HG03457 (cell line): ENCODE measurements around the gene CENPN.

Experiments
- ATAC-seq: cut with Tn5 transposase; IDR thresholded peaks from one replicate; pipeline ENCODE4 v1.9.1; 2021; ENCODE audit warnings: moderate number of reproducible peaks; ENCODE audit not compliant: unreplicated experiment

The CENPN gene

DNA sequence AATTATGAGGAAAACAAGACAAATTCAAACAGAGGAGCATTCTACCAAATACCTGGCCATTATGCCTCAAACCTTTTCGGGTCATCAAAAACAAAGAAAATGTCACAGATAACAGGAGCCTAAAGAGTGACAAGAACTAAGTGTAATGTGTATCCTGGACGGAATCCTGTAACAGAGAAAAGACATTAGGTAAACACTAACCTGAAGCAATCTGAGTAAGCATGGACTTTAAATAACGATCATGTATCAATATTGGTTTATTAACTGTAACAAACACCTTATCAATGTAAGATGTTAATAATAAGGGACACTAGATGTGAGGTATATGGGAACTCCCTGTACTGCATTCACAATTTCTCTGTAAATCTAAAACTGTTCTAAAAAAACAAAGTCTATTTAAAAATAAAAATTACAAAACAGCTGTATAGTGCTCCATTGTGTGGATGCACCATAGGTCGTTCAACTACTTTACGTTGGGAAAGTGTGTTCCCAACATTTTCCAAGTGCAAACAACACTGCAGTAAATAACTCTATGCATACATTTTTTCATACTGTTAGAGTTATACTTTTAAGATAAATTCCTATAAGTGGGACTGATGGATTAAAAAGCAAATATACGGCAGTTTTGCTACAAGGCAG, 15.1 kb upstream of the CENPN start:
- ATAC-seq = no peak

DNA sequence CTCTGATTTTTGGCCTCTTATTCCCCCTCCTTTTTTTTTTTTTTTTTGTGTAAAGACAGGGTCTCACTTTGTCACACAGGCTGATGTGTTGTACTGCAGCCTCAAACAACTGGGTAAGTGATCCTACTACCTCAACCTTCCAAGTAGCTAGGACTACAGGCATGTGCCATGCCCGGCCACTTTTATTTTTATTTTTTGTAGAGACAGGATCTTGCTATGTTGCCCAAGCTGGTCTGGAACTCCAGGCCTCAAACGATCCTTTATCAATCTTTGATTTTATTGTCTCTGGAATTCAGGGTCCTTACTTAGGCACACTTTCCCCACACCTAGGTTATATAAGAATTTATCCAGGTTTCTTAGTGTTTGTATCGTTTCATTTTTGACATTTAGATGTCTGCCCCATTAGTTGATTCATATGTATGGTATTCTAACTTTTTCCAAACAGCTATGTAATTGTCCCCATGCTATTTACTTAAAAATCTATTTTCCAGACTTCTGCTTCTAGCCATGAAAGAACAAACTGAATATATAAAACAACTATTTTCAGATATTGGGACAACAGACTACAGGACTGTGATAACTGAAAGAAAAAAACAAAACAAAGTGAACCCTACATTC, 14.2 kb upstream of the CENPN start:
- ATAC-seq = no peak

DNA sequence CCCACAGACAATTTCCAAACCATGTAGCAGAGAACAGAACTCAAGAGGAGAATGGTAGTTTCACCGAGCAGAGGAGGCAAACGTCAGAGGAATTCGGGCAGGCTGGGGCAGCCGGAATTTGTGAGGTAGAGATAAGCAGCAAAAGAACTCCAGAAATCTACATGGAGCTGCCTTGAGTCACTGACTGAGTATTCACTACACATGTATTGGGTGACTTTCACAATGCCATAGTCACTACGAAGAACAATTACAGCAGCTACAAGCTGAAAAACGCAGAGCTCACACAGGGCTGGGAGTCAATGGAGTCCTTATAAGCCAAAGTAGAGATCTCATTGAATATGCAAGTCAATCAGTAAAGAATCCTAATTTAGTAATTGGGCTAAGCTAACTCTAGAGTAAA, 13.7 kb upstream of the CENPN start:
- ATAC-seq = no peak

DNA sequence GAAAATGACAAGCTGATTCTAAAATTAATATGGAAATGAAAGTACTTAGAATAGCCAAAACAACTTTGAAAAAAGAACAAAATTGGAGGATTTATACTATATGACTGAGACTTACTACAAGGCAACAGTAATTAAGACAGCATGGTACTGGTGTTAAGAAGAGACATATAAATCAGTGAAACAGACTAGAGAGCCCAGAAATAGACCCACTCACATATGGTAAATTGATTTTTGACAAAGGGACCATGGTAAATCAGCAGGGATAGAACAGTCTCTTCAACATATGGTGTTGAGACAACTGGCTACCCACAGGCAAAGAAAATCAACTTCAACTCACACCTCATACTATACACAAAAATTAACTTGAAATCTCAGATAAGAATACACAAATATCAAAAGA, 13.2 kb upstream of the CENPN start:
- no peak for ATAC-seq

DNA sequence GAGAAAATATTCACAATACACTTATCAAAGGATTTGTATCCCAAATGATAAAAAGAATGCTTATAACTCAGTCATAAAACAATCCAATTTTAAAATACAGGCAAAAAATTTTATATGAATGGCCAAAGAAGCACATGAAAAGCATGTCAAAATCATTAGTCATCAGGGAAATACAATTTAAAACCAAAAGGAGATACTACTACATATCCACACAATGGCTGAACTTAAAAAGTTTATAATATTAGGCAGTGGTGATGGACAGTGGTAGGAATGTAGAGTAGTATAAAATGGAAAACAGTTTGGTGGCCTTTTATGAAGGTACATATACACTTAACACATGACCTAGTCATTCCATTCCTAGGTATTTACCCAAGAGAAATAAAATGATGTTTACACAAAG, 12.6 kb upstream of the CENPN start:
- ATAC-seq = no peak

DNA sequence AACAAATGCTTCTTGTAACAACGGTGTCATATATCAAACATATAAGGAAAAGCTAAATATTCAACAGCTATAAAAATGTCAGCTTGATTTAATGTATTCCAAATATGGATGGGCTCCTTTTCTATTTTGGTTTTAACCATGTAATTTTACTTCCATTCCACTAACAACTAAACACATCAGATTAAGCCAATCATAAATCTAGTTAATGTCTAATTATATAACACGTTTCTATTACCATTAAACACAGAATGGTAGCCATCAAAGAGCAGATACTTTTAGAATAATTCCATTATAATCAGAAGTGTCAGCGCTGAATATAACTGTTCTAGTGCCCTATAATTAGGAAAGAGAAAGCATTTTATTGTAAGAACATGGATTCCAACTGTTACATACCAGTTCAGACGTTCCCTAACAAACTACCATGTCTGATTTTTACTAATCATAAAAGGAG, 10.3 kb upstream of the CENPN start:
- no peak for ATAC-seq

DNA sequence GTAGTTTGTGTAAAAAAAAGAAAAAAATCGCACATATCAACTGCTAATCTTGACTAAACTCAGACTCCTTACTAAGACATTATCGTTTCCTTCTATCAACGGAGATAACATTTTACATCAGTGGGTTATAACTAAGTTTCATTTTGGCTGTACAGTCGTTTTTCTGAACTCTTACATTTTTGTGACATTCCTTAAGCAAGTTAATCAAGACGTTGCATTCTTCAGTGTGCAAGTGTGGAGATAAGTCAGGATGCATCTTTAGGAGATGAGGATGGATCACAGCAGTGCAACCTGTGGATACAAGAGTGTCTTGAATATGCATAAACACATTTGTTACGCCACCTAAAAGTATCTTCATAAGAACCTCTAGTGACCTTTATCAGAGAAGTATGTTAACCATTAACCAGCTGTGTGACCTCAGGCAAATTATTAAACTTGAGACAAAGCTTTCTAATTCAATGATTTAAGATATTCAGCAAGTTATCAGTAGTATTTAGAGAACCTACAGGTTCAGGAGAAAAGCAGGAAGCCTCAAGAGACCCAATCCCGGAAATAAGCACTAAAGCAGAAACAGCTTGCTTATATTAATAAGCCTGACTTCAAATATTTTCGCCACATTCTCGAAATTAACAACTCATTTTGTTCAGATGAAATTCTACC, 9.7 kb upstream of the CENPN start:
- no peak for ATAC-seq

DNA sequence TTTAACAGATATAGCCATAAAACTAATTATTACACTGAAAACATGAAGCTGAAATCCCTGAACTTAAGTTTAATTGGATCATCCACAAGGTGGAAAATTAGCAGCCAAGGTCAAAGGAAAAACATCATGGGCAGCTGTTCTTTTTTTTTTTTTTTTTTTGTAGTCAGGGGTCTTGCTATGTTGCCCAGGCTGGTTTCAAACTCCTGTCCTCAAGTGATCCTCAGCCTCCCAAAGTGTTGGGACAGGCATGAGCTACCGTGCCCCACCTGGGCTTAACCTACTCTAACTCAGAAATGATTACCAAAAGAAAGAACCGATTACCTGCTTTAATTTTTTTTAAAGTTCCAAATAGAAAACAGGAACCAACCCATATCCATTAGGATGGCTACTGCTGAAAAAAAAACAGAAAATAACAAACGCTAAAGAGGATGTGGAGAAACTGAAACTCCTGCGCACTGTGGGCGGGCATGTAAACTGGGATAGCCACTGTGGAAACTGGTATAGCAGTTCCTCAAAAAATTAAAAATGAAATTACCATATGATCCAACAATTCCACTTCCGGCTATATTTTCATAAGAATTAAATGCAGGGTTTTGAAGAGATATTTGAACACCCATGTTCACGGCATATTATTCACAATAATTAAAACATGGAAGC, 8.9 kb upstream of the CENPN start:
- ATAC-seq = no peak

DNA sequence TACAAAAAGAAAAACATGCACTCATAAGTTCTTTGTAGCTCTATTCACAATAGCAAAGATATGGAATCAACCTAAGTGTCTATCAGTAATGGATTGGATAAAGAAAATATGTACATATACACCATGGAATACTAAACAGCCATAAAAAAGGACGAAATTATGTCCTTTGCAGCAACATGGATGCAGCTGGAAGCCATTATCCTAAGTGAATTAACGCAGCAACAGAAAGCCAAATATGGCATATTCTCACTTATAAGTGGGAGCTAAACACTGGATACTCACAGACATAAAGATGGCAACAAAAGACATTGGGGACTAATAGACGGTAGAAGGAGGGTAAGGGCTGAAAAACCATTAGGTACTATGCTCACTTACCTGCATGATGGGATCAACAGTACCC, 6.1 kb upstream of the CENPN start:
- no peak for ATAC-seq

DNA sequence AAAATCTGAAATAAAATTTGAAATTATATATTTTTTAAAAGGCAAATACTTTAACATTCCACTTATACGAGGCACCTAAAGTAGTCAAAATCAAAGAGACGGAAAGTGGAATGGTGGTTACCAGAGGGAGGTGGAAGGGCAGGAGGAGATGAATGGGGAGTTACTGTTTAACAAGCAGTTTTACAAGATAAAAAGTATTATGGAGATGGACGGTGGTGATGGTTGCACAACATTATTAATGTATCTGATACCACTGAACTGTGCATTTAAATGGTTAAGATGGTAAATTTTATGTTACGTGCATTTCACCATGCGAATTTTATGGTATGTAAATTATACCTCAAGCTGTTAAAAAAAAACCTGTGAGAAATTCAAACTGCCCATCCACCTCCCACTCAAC, 5.7 kb upstream of the CENPN start:
- ATAC-seq = no peak

DNA sequence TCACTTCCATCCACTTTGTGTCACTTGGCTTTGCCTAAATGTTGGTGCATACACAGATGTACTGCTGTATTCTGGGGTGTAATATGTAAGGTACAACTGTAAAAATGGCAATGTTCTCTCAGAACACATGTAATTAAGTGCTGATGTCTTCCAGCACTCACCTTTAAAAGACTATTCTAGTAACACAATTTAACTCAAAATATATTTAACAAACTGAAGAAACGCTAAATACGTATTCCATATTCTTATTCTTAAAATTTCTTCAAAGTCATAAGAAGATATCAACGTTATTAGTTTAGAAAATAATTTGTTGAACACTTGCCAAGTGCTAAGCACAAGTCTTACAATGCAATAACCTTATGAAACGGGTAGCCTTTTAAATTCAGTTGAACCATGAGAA, 4.0 kb upstream of the CENPN start:
- no peak for ATAC-seq

DNA sequence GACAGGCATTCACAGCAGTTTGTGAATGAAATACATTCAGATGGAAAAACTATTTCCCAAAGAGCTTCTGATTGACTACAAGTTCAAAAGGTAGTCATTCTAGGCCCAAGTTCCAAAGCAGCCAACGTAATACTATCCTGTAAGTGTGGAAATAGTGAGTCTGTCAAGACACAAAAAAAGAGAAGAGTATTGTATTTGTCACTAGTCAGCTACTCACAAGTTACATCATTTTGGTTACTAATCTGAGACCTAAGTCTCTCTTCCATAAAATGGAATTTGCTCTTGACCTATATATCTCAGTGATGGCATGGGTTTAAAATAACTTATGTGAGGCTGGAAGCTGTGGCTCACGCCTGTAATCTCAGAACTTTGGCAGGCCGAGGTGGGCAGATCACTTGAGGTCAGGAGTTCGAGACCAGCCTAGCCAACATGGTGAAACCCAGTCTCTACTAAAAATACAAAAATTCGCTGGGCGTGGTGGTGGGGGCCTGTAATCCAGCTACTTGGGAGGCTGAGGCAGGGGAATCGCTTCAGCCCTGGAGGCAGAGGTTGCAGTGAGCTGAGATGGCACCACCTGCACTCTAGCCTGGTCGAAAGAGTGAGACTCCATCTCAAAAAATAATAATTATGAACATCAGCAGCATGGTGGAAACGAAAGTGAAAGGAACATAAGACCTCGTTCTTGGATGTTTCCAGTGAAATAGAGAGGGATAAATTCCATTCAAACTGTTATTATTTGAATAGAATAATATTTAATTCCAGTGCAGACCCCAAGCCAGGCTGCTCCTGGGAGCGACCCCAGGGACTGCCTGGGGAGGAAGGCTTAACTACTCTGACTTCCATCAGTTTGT, 3.2 kb upstream of the CENPN start:
- no peak for ATAC-seq

DNA sequence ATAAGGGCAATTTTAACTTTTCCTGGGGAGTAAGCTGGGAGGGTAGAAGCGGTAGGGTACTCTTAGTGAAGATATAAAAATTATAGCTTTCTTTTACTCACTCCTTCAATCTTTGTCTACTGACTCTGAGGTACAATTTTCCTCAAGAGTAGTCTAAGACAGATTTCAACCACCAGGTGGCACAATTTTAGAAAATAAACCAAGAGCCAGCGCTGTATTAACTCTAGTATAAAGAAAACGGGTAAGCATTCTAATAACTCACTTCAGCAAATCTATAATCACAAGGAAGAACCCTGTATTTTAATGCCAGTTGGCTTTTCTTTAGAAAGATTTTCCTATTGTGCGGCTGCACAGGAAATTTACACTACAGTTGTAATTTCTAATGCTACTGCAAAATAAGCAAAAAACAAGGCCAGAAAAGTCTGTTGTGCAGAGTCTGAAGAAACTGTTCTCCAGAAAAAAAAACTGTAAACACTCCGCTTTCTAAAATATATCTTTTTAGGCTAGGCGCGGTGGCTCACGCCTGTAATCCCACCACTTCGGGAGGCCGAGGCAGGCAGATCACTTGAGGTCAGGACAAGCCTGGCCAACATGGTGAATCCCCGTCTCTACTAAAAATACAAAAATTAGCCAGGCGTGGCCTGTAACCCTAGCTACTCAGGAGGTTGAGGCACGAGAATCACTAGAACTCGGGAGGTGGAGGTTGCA, 2.2 kb upstream of the CENPN start:
- no peak for ATAC-seq

DNA sequence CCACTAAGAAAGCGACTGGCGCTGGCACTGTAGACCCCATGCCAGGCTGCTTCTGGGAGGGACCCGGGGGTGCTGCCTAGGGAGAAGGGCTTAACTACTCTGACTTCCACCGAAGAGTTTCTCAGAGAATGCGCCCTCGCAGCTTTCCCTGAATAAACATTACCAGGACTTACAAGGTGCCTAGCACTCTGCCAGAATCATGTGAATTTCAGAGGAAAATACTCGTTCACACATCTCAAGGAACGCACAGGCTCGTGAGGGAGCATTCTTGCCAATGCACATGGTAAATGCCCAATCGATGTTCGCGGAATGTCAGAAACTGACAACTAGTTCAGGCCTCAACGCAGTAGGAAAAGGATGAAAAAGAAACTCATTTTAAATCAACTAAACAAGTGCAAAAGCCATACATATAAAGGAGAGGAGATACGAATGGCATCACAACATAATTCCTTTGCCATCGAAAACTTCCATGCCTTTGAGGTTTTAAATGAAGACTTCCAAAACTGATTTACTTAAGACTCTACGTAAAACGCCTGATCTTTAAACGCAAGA, 1.3 kb upstream of the CENPN start:
- no peak for ATAC-seq

DNA sequence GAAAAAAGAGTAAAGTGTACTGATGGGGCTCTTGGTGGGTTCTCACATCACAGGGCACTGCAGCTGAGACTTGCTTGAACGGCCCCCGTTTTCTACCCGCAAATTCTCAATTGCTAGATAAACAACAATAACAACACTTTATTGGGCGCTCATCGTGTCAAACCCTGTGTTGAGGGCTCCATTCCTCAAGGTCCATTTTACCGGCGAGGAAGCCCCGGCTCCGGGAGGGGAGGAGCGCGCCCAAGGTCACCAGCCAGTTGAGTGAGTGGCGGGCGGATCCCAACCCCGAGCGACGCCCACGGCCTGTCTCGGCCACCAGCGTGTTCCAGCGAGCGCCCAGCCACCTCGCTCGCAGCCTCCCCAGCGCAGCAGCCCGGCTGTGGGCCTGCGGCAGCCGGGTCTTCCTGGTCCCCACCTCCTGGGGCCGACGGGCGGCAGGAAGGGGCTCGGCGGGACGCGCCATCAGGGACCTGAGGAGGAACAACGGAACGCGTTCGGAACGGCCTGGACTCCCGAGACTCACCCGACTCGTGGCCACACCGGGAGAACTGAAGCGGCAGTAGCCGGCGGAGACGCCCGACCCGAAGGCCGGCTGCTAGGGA, 702 bp upstream of the CENPN start:
- ATAC-seq = peak; percentile 26

DNA sequence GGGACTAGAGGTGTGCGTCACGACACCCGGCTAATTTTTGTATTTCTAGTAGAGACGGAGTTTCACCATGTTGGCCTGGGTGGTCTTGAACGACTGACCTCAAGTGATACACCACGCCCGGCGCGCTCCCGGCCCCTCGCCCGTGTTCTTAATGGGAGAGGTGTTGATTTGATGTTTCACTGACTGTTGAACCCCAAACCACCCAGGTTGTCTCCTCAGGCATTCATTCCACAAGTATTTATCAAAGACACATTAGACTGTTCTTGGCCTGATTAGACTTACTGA, 1.4 kb downstream of the CENPN start:
- no peak for ATAC-seq

DNA sequence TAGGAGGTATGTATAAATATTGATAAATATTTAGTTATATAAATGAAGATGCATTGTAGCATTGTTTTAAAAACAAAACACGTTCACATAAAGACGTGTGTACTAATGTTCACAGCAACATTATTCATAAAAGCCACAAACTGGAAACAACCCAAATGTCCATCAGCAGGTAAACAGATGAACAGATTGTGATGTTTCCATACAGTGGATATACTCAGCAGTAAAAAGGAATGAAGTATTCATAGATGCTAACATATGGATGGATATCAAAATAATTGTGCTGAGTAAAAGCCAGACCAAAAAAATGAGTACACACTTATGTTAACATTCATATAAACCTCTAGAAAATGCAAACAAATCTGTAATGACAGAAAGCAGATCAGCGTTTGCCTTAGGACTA, 6.0 kb downstream of the CENPN start:
- ATAC-seq = no peak

DNA sequence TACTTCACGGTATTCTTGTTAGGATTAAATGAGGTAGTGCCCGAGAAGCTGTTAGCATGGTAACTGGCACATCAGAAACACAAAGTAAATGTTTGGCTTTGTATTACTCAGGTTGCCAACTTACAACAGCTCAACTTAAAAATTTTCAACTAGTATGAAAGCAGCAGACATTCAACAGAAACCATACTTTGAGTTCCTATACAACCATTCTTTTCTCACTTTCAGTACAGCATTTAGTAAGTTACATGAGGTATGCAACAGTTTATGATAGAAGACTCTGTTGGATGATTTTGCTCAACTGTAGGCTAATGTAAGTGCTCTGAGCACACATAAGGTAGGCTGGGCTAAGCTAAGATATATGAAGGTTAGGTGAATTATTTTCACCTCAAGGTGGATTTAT, 7.7 kb downstream of the CENPN start:
- ATAC-seq = no peak

DNA sequence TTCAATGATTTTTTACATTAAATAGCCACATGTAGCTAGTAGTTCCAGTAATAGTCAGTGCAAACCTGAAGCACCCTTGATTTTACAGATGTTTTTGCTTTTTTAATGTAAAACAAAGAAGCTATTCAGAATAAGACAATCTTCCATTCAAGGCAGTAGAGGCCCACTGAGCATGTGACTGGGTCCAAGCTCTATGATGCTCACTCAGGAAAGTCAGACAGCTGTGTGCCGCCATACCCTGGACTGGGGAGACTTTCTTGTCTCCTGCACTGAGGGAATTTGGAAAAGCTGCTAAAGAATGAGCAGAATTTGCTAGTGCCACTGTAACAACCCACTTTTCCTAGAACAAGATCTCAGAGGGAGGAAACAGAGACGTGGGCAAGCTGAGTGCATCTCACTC, 11.5 kb downstream of the CENPN start:
- no peak for ATAC-seq

DNA sequence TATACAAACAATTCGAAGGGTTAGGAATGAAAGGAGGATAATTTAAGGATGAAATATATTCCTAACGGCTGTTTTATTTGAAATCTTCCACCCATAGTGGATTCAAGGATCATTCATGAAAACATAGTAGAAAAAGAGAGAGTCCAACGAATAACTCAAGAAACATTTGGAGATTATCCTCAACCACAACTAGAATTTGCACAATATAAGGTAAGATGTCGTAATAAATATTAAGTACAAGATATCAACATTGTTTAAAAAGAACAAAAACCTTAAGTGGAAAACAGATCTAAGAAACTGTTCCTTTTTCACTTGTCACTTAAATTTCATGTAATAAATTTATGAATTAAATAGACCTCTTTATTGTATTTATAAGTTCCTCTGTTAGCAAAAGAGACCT, 19.4 kb downstream of the CENPN start:
- no peak for ATAC-seq
